T follicular helper cell (primary cell): ENCODE measurements around the gene P4HA2.

Experiments used
- DNase-seq: peaks from one replicate; pipeline ENCODE4 v3.0.0-alpha.2; 2020; ENCODE audit warnings: low read depth

P4HA2 gene

GRCh38 chr5:132250547-132250946 lies 22.9 kb upstream of the P4HA2 start:
- DNase-seq: no peak

GRCh38 chr5:132246806-132247205 lies 19.2 kb upstream of the P4HA2 start:
- DNase-seq: no peak

- DNase-seq: no peak
Measured at GRCh38 chr5:132245593-132245992, 17.9 kb upstream of the P4HA2 start.

GRCh38 chr5:132243366-132243977 lies 15.8 kb upstream of the P4HA2 start:
- DNase-seq: no peak

DNA sequence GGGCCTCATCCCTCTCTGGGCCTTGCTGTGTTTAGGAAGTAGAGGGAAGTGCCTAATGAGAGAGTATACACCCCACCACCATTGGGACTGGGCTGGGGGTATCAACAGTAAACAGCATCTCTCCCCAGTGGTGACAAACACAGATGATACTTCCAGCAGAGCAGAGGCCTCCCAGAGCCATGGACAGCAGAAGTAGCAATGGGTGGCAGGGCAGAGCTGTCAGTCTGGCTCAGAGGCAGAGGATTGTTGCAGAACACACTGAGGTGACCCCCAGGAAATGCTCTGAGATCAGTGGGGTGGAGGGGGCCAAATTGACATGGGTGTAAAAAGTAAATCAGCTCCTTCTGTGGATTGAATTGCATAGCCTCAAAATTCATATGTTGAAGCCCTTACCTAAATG lies 12.1 kb upstream of the P4HA2 start:
- no peak for DNase-seq

GRCh38 chr5:132238901-132239500 lies 11.3 kb upstream of the P4HA2 start:
- DNase-seq: no peak

DNA sequence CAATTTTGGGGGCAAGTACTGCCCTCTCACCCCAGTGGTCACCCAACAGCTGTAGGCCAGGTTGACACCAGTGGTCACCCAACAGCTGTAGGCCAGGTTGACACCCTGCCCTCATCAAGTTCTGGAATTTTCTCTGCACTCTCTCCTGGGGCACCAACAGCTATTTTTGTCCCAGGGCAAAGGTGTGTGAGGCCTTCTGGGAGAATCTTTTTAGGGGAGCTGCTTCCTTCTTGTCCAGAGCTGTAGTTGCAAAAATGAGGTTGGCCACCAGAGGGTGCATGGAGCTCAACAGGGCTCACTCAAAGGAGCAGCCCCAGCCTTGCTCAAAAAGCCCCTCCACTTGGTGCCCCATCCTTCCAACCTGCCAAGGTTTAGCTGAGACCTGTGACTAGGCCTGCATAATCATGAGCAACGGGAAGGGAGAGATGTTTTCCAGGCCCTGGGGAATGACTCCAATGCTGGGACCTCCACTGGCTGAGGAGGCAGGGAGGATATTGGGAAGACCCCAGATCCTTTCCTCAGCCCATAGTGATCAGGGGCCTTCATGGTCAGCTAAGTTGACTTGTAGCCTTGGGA lies 10.6 kb upstream of the P4HA2 start:
- DNase-seq: peak; percentile 42

DNA sequence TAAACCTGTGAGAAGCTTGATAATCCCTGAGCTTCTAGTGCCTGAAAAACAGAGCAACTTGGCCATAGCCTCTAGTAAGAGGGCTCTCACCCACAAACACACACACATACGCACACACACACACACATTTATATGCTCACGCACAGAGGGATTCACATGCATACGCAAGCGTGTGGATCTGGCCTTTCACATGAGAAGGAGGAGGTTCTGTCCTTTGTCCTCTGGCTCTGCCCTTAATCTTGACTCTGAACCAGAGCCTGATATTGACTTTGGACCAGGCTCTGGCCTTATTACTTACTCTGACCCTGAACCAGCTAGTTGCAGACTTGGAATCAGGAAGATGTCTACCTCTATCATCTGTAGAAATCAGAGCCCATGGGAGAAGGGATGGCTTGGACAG lies 10.0 kb upstream of the P4HA2 start:
- no peak for DNase-seq

- DNase-seq: no peak
Measured at GRCh38 chr5:132237141-132237540, 9.5 kb upstream of the P4HA2 start.

- DNase-seq: no peak
Measured at GRCh38 chr5:132235340-132235739, 7.7 kb upstream of the P4HA2 start.

DNA sequence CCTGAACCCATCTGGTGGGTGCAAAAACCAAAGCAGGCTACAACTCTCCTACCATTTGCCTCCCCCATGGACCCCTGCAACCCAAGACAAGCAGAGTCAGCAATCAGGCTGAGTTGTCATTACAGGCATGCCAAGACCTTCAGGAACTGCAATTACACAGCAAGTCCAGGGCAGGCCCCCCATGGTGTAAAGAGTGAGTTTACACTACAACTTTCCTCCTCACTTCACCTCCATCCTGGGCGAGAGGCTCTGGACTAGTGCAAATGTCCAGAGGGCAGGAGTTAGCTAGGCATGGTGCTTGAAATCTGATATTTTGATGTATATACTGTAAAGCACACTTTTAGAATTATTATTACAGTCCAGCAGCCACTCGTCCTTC lies 7.0 kb upstream of the P4HA2 start:
- no peak for DNase-seq

- DNase-seq: no peak
Measured at GRCh38 chr5:132233811-132234683, 6.4 kb upstream of the P4HA2 start.

DNA sequence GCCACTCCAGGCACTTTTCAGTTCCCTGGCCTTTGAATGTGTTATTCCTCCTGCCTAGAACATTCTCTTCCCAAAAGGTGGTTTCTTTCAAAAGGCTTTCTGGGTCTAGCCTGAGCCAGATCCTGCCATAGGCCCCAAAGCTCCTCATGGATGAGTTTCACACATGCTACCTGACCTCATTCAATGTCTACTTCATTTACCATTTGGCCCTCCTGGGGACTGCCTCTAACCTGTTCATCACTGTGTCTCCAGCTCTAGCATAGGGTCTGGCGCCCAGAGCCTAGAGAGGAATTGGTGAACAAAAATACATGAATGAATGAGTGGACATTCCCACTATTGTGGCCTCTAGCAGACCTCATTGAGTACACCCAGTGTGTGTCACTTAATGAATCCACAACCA lies 5.4 kb upstream of the P4HA2 start:
- no peak for DNase-seq

- no peak for DNase-seq
Measured at GRCh38 chr5:132232465-132232864, 4.8 kb upstream of the P4HA2 start.

- DNase-seq: no peak
Measured at GRCh38 chr5:132230871-132231270, 3.2 kb upstream of the P4HA2 start.

- DNase-seq: no peak
Measured at GRCh38 chr5:132229236-132229635, 1.6 kb upstream of the P4HA2 start.

GRCh38 chr5:132228241-132229035 lies 785 bp upstream of the P4HA2 start:
- no peak for DNase-seq

GRCh38 chr5:132227235-132227484 lies 493 bp downstream of the P4HA2 start:
- no peak for DNase-seq

DNA sequence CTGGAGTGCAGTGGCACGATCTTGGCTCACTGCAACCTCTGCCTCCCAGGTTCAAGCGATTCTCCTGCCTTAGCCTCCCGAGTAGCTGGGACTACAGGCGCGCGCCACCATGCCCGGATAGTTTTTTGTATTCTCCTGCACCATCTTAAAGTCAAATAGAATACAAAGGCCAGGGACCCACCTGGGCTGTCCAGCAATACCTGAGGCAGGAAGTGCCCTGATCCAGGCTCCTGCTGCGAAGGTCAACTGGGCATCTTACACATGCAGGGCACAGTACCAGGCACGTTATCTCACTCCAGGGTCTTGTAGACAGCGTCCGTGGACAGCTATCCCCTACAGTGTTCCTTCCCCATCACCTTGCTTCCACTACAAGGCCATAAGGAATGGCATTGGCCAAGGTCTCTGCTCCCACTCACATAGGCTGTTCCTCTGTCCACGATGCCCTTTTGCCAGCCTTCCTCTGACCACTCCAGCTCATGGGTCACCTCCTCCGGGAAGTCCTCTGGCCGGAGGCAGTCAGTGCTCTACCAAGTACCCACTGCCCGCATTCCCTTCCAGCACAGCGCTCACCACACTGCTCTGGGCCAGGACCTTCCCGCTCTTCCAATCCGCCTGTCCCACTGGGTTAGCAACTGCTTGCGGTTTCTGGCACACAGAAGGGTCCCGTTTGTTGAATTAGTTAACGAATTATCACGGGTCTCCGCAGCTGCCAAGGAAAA lies 978 bp downstream of the P4HA2 start:
- DNase-seq: no peak

DNA sequence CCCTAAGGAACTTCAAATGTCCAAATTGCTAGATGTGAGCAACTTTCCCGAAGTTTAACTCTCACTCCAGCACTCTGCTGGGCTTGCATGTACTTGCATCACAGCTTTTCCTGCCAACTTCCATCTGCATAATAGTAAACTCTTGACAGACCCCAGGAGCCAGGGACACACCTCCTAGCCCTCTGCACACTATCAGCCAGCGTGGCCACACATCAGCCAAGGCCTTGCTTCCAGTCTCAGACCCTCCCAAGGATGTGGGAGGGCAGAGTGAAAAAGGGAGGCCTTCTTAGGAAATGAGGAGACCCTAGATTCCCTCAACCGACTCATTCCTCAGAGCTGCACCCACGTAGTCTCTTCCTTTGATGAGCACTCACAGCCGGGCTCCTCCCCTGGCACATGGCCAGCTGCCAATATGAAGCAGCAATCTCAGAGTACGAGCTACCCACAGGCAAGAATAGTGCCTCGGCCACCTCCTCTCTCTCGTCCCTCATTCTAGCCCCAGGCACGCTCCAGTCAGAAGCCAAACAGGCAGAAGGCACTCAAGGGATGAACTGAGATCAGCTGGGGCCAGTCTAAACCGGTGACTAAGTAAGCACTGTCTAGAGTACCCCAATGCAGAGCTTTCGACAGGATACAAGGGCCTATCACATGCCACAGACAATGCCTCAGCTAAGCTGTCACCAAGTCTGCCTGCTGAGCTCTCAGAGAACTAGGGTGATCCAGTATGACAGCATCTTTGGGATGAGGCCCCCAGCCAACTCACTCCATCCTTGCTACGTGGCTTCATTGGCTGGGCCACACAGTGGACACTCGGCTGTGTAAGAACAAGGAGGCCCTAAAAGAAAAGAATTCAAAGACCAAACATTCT lies 2.3 kb downstream of the P4HA2 start:
- peak; percentile 9 for DNase-seq

DNA sequence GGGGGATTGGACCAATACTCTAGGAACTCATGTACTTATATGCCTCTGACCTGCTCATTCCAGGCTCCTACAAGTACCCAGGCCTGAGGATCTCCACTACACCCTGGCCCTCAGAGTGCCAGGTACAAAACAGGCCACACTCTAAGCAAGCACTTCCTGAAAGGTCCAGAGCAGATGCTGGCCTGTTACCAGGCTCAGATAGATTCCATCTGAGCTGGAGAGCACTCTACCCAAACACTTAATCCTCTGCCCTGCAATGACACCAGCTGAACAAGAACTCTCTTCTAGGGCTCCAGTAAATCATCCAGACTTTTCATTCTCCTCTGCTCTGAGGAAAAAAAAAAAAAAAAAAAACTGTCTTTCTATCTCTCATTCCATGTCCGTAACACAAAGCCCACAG lies 2.9 kb downstream of the P4HA2 start:
- no peak for DNase-seq
